Measurements from ENCODE around the gene ALG13.

DNA sequence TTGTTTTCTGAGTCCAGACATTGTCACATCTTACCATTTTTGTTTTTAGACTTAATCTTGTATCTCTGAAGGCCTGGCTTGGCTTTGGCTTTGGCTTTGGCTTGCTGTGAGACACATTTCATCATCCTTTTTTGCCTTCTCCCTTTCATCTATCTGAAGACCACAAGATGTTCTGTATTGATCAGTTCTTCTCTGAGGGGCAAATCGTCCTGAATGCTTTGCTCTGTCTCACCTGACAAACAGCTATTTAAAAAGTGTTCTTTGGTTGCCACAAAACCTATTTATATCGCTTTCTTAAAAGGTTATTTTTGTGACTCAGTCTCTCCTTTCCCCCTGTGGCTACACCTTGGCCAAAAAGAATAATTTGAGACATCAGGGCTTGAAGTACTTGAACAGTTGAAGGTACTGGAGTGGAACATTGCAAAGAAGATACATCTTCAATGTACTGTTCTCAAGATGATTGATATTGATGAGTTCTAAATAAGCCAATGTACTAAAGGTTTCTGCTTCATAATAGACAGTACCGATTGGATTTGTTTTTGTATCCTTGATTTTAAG, 80.7 kb downstream of the ALG13 start:
- TF ChIP-seq, protein P1, sequence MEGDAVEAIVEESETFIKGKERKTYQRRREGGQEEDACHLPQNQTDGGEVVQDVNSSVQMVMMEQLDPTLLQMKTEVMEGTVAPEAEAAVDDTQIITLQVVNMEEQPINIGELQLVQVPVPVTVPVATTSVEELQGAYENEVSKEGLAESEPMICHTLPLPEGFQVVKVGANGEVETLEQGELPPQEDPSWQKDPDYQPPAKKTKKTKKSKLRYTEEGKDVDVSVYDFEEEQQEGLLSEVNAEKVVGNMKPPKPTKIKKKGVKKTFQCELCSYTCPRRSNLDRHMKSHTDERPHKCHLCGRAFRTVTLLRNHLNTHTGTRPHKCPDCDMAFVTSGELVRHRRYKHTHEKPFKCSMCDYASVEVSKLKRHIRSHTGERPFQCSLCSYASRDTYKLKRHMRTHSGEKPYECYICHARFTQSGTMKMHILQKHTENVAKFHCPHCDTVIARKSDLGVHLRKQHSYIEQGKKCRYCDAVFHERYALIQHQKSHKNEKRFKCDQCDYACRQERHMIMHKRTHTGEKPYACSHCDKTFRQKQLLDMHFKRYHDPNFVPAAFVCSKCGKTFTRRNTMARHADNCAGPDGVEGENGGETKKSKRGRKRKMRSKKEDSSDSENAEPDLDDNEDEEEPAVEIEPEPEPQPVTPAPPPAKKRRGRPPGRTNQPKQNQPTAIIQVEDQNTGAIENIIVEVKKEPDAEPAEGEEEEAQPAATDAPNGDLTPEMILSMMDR (IDR thresholded peaks at IDR 0.05) = no peak
- no peak for TF ChIP-seq POLR2A (IDR thresholded peaks at IDR 0.05)
